Measurements from ENCODE around the gene TOP1. TPM values are rescaled to one million over a fixed set of nuclear protein-coding genes. Genes with fewer than 3 reads are reported as not detected.

TOP1 gene
- total RNA-seq, 1 donor from 2014 or later: 38.1 TPM

GRCh38 chr20:40996326-40996725, 32.3 kb upstream of the TOP1 start:
- TF ChIP-seq CTCF (IDR thresholded peaks at IDR 0.05) (no peak), POLR2AphosphoS5 (IDR thresholded peaks at IDR 0.05; ENCODE audit: insufficient read depth in 1 of 2, low read depth in 1 of 2) (no peak), POLR2A (IDR thresholded peaks at IDR 0.05) (no peak)
- intact Hi-C loops (cut with DNase I): no loop called here

DNA sequence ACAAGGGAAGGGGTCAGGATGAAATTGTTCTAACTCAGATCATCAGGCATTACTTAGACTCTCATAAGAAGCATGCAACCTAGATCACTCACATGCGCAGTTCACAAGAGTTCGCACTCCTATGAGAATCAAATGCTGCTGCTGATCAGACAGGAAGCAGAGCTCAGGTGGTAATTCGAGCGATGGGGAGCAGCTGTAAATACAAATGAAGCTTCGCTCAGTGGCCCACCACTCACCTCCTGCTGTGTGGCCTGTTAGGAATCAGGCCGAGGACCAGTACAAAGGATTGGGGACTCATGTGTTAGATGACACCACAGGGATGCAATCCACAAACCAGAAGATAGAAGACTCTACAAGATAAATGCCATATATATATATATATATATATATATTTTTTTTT, 31.5 kb upstream of the TOP1 start:
- intact Hi-C loops (cut with DNase I): no loop called here
- Histone ChIP-seq H3K4me1 (no peaks in the 10 kb centered on the region), H3K9me3 (no peaks in the 10 kb centered on the region), H3K4me3 (no peak overlapping the region), H3K27me3 (no peaks in the 10 kb centered on the region), H3K36me3 (no peaks in the 10 kb centered on the region), H3K27ac (no peak overlapping the region)
- no peak for TF ChIP-seq POLR2AphosphoS5 (IDR thresholded peaks at IDR 0.05; ENCODE audit: insufficient read depth in 1 of 2, low read depth in 1 of 2)
- TF ChIP-seq POLR2A (IDR thresholded peaks at IDR 0.05): no peak
- TF ChIP-seq CTCF (IDR thresholded peaks at IDR 0.05): no peak
- DNase-seq (ENCODE audit: extremely low spot score in 2 of 2): peak; percentile 25 to 34

More at GRCh38 chr20:40996326-40996725, 32.3 kb upstream of the TOP1 start:
- no peaks in the 10 kb centered on the region for H3K27me3 ChIP-seq
- peaks cover 1% of the 10 kb centered on the region for H3K4me1 ChIP-seq
- H3K27ac ChIP-seq: no peak overlapping the region
- no peaks in the 10 kb centered on the region for H3K36me3 ChIP-seq
- no peak overlapping the region for H3K4me3 ChIP-seq
- H3K9me3 ChIP-seq: no peaks in the 10 kb centered on the region
- DNase-seq (ENCODE audit: extremely low spot score in 2 of 2): no peak

DNA sequence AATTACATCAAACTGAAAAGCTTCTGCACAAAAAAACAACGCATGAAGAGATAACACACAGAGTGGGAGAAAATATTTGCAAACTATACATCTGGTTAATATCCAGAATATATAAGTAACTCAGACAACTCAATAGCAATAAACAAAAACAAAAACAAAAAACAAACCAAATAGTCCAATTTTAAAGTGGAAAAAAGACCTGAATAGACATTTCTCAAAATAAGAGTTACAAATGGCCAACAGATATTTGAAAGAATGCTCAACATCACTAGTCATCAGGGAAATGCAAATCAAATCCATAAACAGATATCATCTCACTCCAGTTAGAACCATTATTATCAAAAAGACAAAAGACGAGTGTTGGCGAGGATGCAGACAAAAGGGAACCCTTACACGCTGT, 28.8 kb upstream of the TOP1 start:
- intact Hi-C loops (cut with DNase I): no loop called here
- DNase-seq (ENCODE audit: extremely low spot score in 2 of 2): no peak
- TF ChIP-seq POLR2A (IDR thresholded peaks at IDR 0.05): no peak
- no peak for TF ChIP-seq POLR2AphosphoS5 (IDR thresholded peaks at IDR 0.05; ENCODE audit: insufficient read depth in 1 of 2, low read depth in 1 of 2)
- no peak for TF ChIP-seq CTCF (IDR thresholded peaks at IDR 0.05)
- Histone ChIP-seq H3K9me3 (no peaks in the 10 kb centered on the region), H3K4me3 (no peak overlapping the region), H3K27ac (no peak overlapping the region), H3K36me3 (no peaks in the 10 kb centered on the region), H3K4me1 (peaks cover 27% of the 10 kb centered on the region), H3K27me3 (no peaks in the 10 kb centered on the region)

DNA sequence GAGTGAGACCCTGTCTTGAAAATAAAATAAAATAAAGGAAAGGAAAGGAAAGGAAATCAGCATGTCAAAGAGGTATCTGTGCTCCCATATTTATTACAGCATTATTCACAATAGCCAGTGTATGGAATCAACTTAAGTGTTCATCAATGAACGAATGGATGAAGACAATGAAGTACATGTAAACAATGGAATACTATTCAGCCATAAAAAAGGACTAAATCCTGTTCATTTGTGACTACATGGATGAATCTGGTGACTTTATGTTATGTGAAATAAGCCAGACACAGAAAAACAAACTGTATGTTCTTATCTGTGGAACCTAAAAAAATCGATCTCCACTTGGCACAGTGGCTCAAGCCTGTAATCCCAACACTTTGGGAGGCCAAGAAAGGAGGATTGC, 28.0 kb upstream of the TOP1 start:
- Histone ChIP-seq H3K27me3 (no peaks in the 10 kb centered on the region), H3K9me3 (no peaks in the 10 kb centered on the region), H3K27ac (no peak overlapping the region), H3K36me3 (no peaks in the 10 kb centered on the region), H3K4me3 (no peak overlapping the region), H3K4me1 (peaks cover 35% of the 10 kb centered on the region)
- DNase-seq (ENCODE audit: extremely low spot score in 2 of 2): no peak
- TF ChIP-seq CTCF (IDR thresholded peaks at IDR 0.05) (no peak), POLR2AphosphoS5 (IDR thresholded peaks at IDR 0.05; ENCODE audit: insufficient read depth in 1 of 2, low read depth in 1 of 2) (no peak), POLR2A (IDR thresholded peaks at IDR 0.05) (no peak)
- intact Hi-C loops (cut with DNase I): no loop called here

GRCh38 chr20:41001497-41001896, 27.1 kb upstream of the TOP1 start:
- Histone ChIP-seq H3K4me1 (peaks cover 42% of the 10 kb centered on the region), H3K36me3 (no peaks in the 10 kb centered on the region), H3K27me3 (no peaks in the 10 kb centered on the region), H3K4me3 (no peak overlapping the region), H3K27ac (no peak overlapping the region), H3K9me3 (no peaks in the 10 kb centered on the region)
- no peak for DNase-seq (ENCODE audit: extremely low spot score in 2 of 2)
- intact Hi-C loops (cut with DNase I): no loop called here
- TF ChIP-seq CTCF (IDR thresholded peaks at IDR 0.05) (no peak), POLR2A (IDR thresholded peaks at IDR 0.05) (no peak), POLR2AphosphoS5 (IDR thresholded peaks at IDR 0.05; ENCODE audit: insufficient read depth in 1 of 2, low read depth in 1 of 2) (no peak)

Measured in vagina (tissue), 2 donors.